H1 (cell line): Measurements from ENCODE around the gene CCIN.

Experiments
- EP300 ChIP-seq, 2 experiments: IDR thresholded peaks; 1 replicate in 1 of 2; 2 replicates in 1 of 2; pipeline ENCODE4 v1.6.1; 2011 to 2012; ENCODE audit warnings: low read depth in 2 of 2, low read length in 2 of 2, mild to moderate bottlenecking in 2 of 2, borderline replicate concordance in 1 of 2, inconsistent platforms in 1 of 2, moderate library complexity in 1 of 2
- EZH2 ChIP-seq: fragments of 200-600 bp; sonication (generic); IDR thresholded peaks from 2 replicates; pipeline ENCODE4 v1.7.1; 2012; ENCODE audit warnings: low read depth, mild to moderate bottlenecking, moderate library complexity, low read length, inconsistent platforms; ENCODE audit not compliant: severe bottlenecking
- NRF1 ChIP-seq: IDR thresholded peaks from 2 replicates; pipeline ENCODE4 v1.6.1; 2011; ENCODE audit warnings: mild to moderate bottlenecking, low read depth, low read length, improper control_type of control experiment
- POLR2A ChIP-seq, 2 experiments: IDR thresholded peaks; 1 replicate in 1 of 2; 2 replicates in 1 of 2; pipeline ENCODE4 v1.6.1; 2011; ENCODE audit warnings: low read depth in 2 of 2, low read length in 2 of 2, mild to moderate bottlenecking in 2 of 2; ENCODE audit errors: control extremely low read depth in 1 of 2
- SRF ChIP-seq: IDR thresholded peaks from 2 replicates; pipeline ENCODE4 v1.6.1; 2011; ENCODE audit warnings: mild to moderate bottlenecking, low read depth, low read length, moderate library complexity
- TAF1 ChIP-seq: IDR thresholded peaks from 2 replicates; pipeline ENCODE4 v1.6.1; 2011; ENCODE audit warnings: mild to moderate bottlenecking, low read depth, low read length
- TF ChIP-seq, protein P1 (sequence below), 3 experiments: IDR thresholded peaks; 1 replicate in 2 of 3; 2 replicates in 1 of 3; pipeline versions ENCODE4 v1.5.1 to v1.6.1; 2011; ENCODE audit warnings: low read length in 3 of 3, mild to moderate bottlenecking in 3 of 3, inconsistent platforms in 2 of 3, low read depth in 1 of 3, moderate library complexity in 1 of 3; ENCODE audit not compliant: insufficient read depth in 1 of 3; ENCODE audit errors: control extremely low read depth in 1 of 3

DNA sequence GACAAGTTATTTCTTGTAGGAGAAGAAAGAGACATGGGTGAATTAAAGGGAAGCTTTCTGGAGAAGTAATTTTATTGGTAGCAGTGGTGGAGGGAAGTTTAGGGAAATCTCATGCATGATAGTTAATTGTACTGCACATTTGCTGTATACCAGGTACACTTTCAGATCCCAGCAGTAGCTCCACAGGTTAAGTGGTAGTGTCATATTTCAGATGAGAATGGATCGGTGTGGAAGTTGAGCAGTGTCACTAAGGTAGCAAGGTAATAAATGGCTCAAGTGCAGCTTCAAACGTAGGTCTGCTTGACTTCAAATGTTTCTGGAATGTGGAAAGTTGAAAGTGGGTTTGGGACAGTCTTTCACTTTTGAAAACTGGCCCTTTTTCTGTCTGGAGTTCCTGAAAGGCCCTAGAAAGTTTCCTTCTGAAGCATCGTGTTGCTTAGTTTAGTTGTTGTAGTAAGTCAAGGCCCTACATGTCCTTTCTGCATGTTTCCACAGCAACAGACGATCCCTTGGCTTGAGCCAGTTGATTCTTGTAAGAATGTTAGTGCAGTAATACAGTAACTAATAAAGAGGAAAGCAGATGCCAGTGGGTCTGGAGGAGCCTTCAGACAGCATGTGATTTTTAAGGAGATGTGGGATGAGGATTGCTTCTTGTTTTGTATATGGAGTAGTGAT, 25.3 kb downstream of the CCIN start:
- TF ChIP-seq, protein P1, sequence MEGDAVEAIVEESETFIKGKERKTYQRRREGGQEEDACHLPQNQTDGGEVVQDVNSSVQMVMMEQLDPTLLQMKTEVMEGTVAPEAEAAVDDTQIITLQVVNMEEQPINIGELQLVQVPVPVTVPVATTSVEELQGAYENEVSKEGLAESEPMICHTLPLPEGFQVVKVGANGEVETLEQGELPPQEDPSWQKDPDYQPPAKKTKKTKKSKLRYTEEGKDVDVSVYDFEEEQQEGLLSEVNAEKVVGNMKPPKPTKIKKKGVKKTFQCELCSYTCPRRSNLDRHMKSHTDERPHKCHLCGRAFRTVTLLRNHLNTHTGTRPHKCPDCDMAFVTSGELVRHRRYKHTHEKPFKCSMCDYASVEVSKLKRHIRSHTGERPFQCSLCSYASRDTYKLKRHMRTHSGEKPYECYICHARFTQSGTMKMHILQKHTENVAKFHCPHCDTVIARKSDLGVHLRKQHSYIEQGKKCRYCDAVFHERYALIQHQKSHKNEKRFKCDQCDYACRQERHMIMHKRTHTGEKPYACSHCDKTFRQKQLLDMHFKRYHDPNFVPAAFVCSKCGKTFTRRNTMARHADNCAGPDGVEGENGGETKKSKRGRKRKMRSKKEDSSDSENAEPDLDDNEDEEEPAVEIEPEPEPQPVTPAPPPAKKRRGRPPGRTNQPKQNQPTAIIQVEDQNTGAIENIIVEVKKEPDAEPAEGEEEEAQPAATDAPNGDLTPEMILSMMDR (IDR thresholded peaks at IDR 0.05; ENCODE audit: control extremely low read depth in 1 of 3, insufficient read depth in 1 of 3, low read depth in 1 of 3, low read length in 3 of 3) = no peak
- TF ChIP-seq POLR2A (IDR thresholded peaks at IDR 0.05; ENCODE audit: control extremely low read depth in 1 of 2, low read depth in 2 of 2, low read length in 2 of 2) = no peak
- TF ChIP-seq EP300 (IDR thresholded peaks at IDR 0.05; ENCODE audit: borderline replicate concordance in 1 of 2, low read depth in 2 of 2, low read length in 2 of 2) = no peak
- TF ChIP-seq EZH2 = no peak
- TF ChIP-seq TAF1 = no peak
- no peak for TF ChIP-seq NRF1
- no peak for TF ChIP-seq SRF
